Nephron progenitor cell (in vitro differentiated cells): Measurements from ENCODE around the gene MTHFD1.

Source experiments
- DNase-seq: peaks from one replicate; pipeline ENCODE4 v3.0.0; 2021
- H3K27ac Mint-ChIP-seq: 2 replicates; pipeline ENCODE4 v1.8.0; 2021; ENCODE audit warnings: mild to moderate bottlenecking, moderate library complexity, mixed read lengths
- H3K27me3 Mint-ChIP-seq: 2 replicates; pipeline ENCODE4 v1.8.0; 2021; ENCODE audit warnings: mild to moderate bottlenecking, low read depth, mixed read lengths; ENCODE audit not compliant: poor library complexity
- H3K36me3 Mint-ChIP-seq: 2 replicates; pipeline ENCODE4 v1.8.0; 2021; ENCODE audit warnings: low read depth, mixed read lengths
- H3K4me1 Mint-ChIP-seq: 2 replicates; pipeline ENCODE4 v1.8.0; 2021; ENCODE audit warnings: mixed read lengths
- H3K4me3 Mint-ChIP-seq: 2 replicates; pipeline ENCODE4 v1.8.0; 2021; ENCODE audit warnings: mild to moderate bottlenecking, moderate library complexity, mixed read lengths
- H3K9me3 Mint-ChIP-seq: 2 replicates; pipeline ENCODE4 v1.8.0; 2021; ENCODE audit warnings: mild to moderate bottlenecking, moderate library complexity, mixed read lengths
- CTCF ChIP-seq: fragments of 200-600 bp; sonication (generic); IDR thresholded peaks from 2 replicates; pipeline ENCODE4 v1.5.0; 2021; ENCODE audit warnings: antibody characterized with exemption

The MTHFD1 gene

GRCh38 chr14:64496764-64497163, 108.6 kb downstream of the MTHFD1 start:
- DNase-seq, result no peak
- Mint-ChIP-seq H3K27ac (no peak overlapping the region), H3K27me3 (no peaks in the 10 kb centered on the region), H3K9me3 (no peaks in the 10 kb centered on the region), H3K4me1 (peaks cover 27% of the 10 kb centered on the region), H3K4me3 (no peak overlapping the region), H3K36me3 (peaks cover 11% of the 10 kb centered on the region)
- no peak for TF ChIP-seq CTCF

GRCh38 chr14:64500088-64500487, 111.9 kb downstream of the MTHFD1 start:
- peak overlapping the region; percentile 39 for H3K4me3 Mint-ChIP-seq
- H3K4me1 Mint-ChIP-seq, result peaks cover 41% of the 10 kb centered on the region
- no peak for DNase-seq
- H3K27ac Mint-ChIP-seq, result no peak overlapping the region
- TF ChIP-seq CTCF, result no peak
- no peaks in the 10 kb centered on the region for H3K9me3 Mint-ChIP-seq
- H3K27me3 Mint-ChIP-seq, result no peaks in the 10 kb centered on the region
- peaks cover 11% of the 10 kb centered on the region for H3K36me3 Mint-ChIP-seq

GRCh38 chr14:64501411-64502171, 113.4 kb downstream of the MTHFD1 start:
- Mint-ChIP-seq H3K4me1 (peaks cover 54% of the 10 kb centered on the region), H3K36me3 (peaks cover 9% of the 10 kb centered on the region), H3K9me3 (no peaks in the 10 kb centered on the region), H3K27ac (peak overlapping the region; percentile 83), H3K27me3 (no peaks in the 10 kb centered on the region), H3K4me3 (peak overlapping the region; percentile 91)
- no peak for TF ChIP-seq CTCF
- DNase-seq, result peak; percentile 51

- H3K27me3 Mint-ChIP-seq, result no peaks in the 10 kb centered on the region
- DNase-seq, result no peak
- no peaks in the 10 kb centered on the region for H3K9me3 Mint-ChIP-seq
- H3K4me3 Mint-ChIP-seq, result peak overlapping the region; percentile 91
- H3K36me3 Mint-ChIP-seq, result peaks cover 6% of the 10 kb centered on the region
- peaks cover 63% of the 10 kb centered on the region for H3K4me1 Mint-ChIP-seq
- peak overlapping the region; percentile 93 for H3K27ac Mint-ChIP-seq
- TF ChIP-seq CTCF, result no peak
Observed at GRCh38 chr14:64502456-64502855, 114.3 kb downstream of the MTHFD1 start.

GRCh38 chr14:64502887-64503433, 114.8 kb downstream of the MTHFD1 start:
- H3K4me3 Mint-ChIP-seq, result peak overlapping the region; percentile 91
- H3K27ac Mint-ChIP-seq, result peak overlapping the region; percentile 95
- no peak for DNase-seq
- H3K36me3 Mint-ChIP-seq, result peaks cover 1% of the 10 kb centered on the region
- no peaks in the 10 kb centered on the region for H3K27me3 Mint-ChIP-seq
- H3K4me1 Mint-ChIP-seq, result peaks cover 64% of the 10 kb centered on the region
- no peaks in the 10 kb centered on the region for H3K9me3 Mint-ChIP-seq
- no peak for TF ChIP-seq CTCF
